CD14-positive monocyte (primary cell): ENCODE measurements around the gene INPP4B. TPM values are rescaled to one million over a fixed set of nuclear protein-coding genes. Genes with fewer than 3 reads are reported as not detected.

Experiments used
- DNase-seq, 3 donors: peaks; one replicate each; pipeline ENCODE4 v3.0.0-alpha.2; 2011 to 2022
- H2AFZ ChIP-seq: 2 replicates; pipeline ENCODE4 v1.6.0; 2012; ENCODE audit warnings: mild to moderate bottlenecking, low read depth, low read length, inconsistent platforms; ENCODE audit not compliant: insufficient read depth, poor library complexity, severe bottlenecking
- H3K27ac ChIP-seq, 2 donors: 1 replicate in 1 of 2; 2 replicates in 1 of 2; pipeline ENCODE4 v1.5.1; 2012 to 2013; ENCODE audit warnings: low read length in 2 of 2, control low read depth in 1 of 2, inconsistent platforms in 1 of 2, low read depth in 1 of 2, mild to moderate bottlenecking in 1 of 2
- H3K27me3 ChIP-seq, 2 donors: one replicate each; pipeline versions ENCODE4 v1.6.0 to v1.6.1; 2011 to 2013; ENCODE audit warnings: low read length in 2 of 2; ENCODE audit not compliant: control insufficient read depth in 2 of 2, insufficient read depth in 2 of 2
- H3K36me3 ChIP-seq, 2 donors: replicated peaks in 1 of 2; 1 replicate in 1 of 2; 2 replicates in 1 of 2; pipeline versions ENCODE4 v1.5.1 to v1.6.1; 2012 to 2013; ENCODE audit warnings: low read length in 2 of 2, control low read depth in 1 of 2, inconsistent platforms in 1 of 2, mild to moderate bottlenecking in 1 of 2; ENCODE audit not compliant: insufficient read depth in 2 of 2, control insufficient read depth in 1 of 2
- H3K4me1 ChIP-seq, 2 donors: 1 replicate in 1 of 2; 2 replicates in 1 of 2; pipeline versions ENCODE4 v1.5.1 to v1.6.1; 2012 to 2013; ENCODE audit warnings: low read length in 2 of 2, control low read depth in 1 of 2, inconsistent platforms in 1 of 2, mild to moderate bottlenecking in 1 of 2, moderate library complexity in 1 of 2; ENCODE audit not compliant: insufficient read depth in 2 of 2, control insufficient read depth in 1 of 2
- H3K4me2 ChIP-seq: replicated peaks from 2 replicates; pipeline ENCODE3; 2012; ENCODE audit warnings: low read length, moderate library complexity, mild to moderate bottlenecking; ENCODE audit not compliant: poor library complexity, severe bottlenecking; ENCODE audit errors: extremely low read depth
- H3K4me3 ChIP-seq, 3 experiments: fragments of 200-600 bp in 1 of 3; sonication (generic) in 1 of 3; replicated peaks in 1 of 3; 1 replicate in 2 of 3; 2 replicates in 1 of 3; pipeline ENCODE4 v1.5.1; 2011 to 2013; ENCODE audit warnings: low read length in 3 of 3, mild to moderate bottlenecking in 3 of 3, control low read depth in 2 of 3, low read depth in 2 of 3, inconsistent platforms in 1 of 3, moderate library complexity in 1 of 3
- H3K79me2 ChIP-seq: 2 replicates; pipeline ENCODE4 v1.6.0; 2012; ENCODE audit warnings: mild to moderate bottlenecking, control low read depth, inconsistent platforms, low read length, moderate library complexity; ENCODE audit not compliant: insufficient read depth
- H3K9ac ChIP-seq: 2 replicates; pipeline ENCODE4 v1.6.0; 2017; ENCODE audit warnings: low read length, mild to moderate bottlenecking; ENCODE audit not compliant: insufficient read depth, poor library complexity, severe bottlenecking
- H3K9me3 ChIP-seq, 2 donors: replicated peaks in 1 of 2; 1 replicate in 1 of 2; 2 replicates in 1 of 2; pipeline versions ENCODE4 v1.5.1 to v1.6.1; 2012 to 2013; ENCODE audit warnings: low read length in 2 of 2, control low read depth in 1 of 2; ENCODE audit not compliant: control insufficient read depth in 1 of 2, insufficient read depth in 1 of 2
- H4K20me1 ChIP-seq: 2 replicates; pipeline ENCODE4 v1.6.0; 2012; ENCODE audit warnings: mild to moderate bottlenecking, low read length, control low read depth, moderate library complexity; ENCODE audit not compliant: insufficient read depth
- H3K27ac Mint-ChIP-seq, 7 donors: one replicate each; pipeline ENCODE4 v1.8.0; 2020; ENCODE audit warnings: mild to moderate bottlenecking in 7 of 7, mixed read lengths in 7 of 7, moderate library complexity in 6 of 7, inconsistent platforms in 2 of 7
- H3K27me3 Mint-ChIP-seq, 3 donors: one replicate each; pipeline ENCODE4 v1.8.0; 2021 to 2022; ENCODE audit warnings: low read depth in 3 of 3, mild to moderate bottlenecking in 3 of 3, mixed read lengths in 3 of 3, moderate library complexity in 3 of 3, inconsistent platforms in 1 of 3
- H3K36me3 Mint-ChIP-seq, 2 donors: one replicate each; pipeline ENCODE4 v1.8.0; 2020; ENCODE audit warnings: mixed read lengths in 2 of 2, inconsistent platforms in 1 of 2, mild to moderate bottlenecking in 1 of 2
- H3K4me1 Mint-ChIP-seq: one replicate; pipeline ENCODE4 v1.8.0; 2020; ENCODE audit warnings: mild to moderate bottlenecking, mixed read lengths
- H3K4me3 Mint-ChIP-seq, 2 donors: one replicate each; pipeline ENCODE4 v1.8.0; 2020; ENCODE audit warnings: mild to moderate bottlenecking in 2 of 2, mixed read lengths in 2 of 2, moderate library complexity in 1 of 2
- H3K9me3 Mint-ChIP-seq, 7 donors: one replicate each; pipeline ENCODE4 v1.8.0; 2020 to 2022; ENCODE audit warnings: mixed read lengths in 7 of 7, mild to moderate bottlenecking in 6 of 7, moderate library complexity in 6 of 7, inconsistent platforms in 2 of 7
- CTCF ChIP-seq: fragments of 200-600 bp; IDR thresholded peaks from one replicate; pipeline ENCODE4 v1.8.0; 2022; ENCODE audit warnings: antibody characterized with exemption, mild to moderate bottlenecking
- WGBS: methylation state at CpG from one replicate; pipeline ENCODE4 v1.1.5; 2013; ENCODE audit warnings: missing lambda C conversion rate; ENCODE audit not compliant: insufficient coverage; 5-methylcytosine and 5-hydroxymethylcytosine counted together
- intact Hi-C, 2 donors: fragments of 100-400 bp; cut with micrococcal nuclease; formaldehyde crosslinking; loops; one replicate each; pipeline versions ENCODE4 v1.15.0 to v1.15.1; 2023
- polyA plus RNA-seq, 3 donors: library from polyadenylated mRNA; depleted of rRNA in 1 of 3; unstranded in 2 of 3; stranded (reverse) in 1 of 3; fragments of 300-500 nt in 2 of 3; fragments of >200 nt in 1 of 3; fragmentation: Illumina TruSeq in 2 of 3; gene quantifications; 1 replicate in 2 of 3; 2 replicates in 1 of 3; pipeline ENCODE4 v1.2.3, GENCODE V29; 2012 to 2021

The INPP4B gene
- polyA plus RNA-seq, 3 donors, result 0.13 to 0.38 (median 0.22) TPM

DNA sequence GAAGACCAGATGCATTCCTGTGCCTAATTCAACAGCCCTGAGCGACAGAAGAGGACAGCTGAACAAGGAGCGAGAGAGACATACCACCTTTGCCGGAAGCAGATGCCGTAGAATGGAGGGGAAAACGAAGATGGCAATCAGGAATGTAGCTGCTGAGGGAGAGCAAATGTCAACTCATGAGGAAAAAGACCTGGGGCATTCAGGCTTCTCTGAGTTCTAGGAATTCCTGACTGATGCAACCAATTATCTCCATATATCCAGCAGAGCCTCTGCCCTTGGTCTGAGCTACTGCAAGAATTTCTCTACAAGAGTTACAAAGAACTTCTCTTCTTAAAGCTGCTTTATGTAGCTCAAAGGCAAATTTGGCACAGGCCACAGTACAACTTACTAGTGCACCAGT, 40.5 kb upstream of the INPP4B start:
- H3K4me1 Mint-ChIP-seq, result no peaks in the 10 kb centered on the region
- Histone ChIP-seq H3K79me2 (no peaks in the 10 kb centered on the region), H3K4me1 (no peaks in the 10 kb centered on the region), H3K9ac (no peak overlapping the region), H2AFZ (no peak overlapping the region), H3K9me3 (no peaks in the 10 kb centered on the region), H3K4me2 (no peak overlapping the region), H3K36me3 (no peaks in the 10 kb centered on the region), H4K20me1 (no peaks in the 10 kb centered on the region), H3K27ac (no peak overlapping the region), H3K27me3 (no peaks in the 10 kb centered on the region), H3K4me3 (no peak overlapping the region)
- no peaks in the 10 kb centered on the region for H3K27me3 Mint-ChIP-seq
- no peak for DNase-seq
- WGBS, result 98% methylated on average over 5 of the region's 5 CpGs
- no peaks in the 10 kb centered on the region for H3K36me3 Mint-ChIP-seq
- no peak overlapping the region for H3K27ac Mint-ChIP-seq
- peaks cover 0 to 2% (median 0%) of the 10 kb centered on the region in 7 donors for H3K9me3 Mint-ChIP-seq
- intact Hi-C loops, result no loop called here
- no peak for TF ChIP-seq CTCF
- no peak overlapping the region for H3K4me3 Mint-ChIP-seq

DNA sequence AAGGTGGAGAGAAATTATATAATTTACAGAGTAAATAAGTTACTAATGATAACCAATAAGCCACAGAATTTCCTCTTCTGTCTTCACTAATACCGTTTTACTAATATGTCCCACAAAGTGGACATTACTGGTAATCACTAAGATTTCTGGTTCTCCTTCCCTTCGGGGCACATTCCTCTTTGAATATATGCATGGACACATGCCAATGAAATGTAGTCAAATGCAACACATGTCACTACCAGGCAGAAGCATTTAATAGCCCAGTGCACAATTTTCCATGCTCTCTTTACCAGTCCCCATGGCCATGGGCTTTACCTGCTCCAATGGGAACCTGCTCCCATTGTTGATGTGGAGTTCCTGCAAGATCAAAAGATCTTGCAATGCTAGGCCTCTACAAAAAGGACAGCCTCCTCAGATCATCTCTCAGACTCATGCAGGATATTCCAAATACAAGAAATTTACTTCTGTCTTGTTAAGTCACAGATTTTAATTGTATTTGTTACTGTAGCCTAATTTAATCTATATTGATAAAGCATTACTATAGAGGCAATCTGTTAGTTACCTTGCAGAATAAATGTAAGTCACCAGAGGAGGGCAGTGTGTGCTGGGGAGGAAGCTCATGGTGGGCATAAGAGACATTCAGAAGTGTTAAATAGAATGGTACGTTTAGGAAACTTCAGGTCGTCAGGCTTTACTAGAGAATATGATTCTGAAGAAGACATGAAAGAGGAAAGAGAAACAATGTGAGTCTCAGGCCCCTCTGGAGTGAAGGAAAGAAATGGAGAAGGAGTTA, 37.1 kb upstream of the INPP4B start:
- H3K4me1 Mint-ChIP-seq, result no peaks in the 10 kb centered on the region
- Histone ChIP-seq H4K20me1 (no peaks in the 10 kb centered on the region), H3K9ac (no peak overlapping the region), H3K79me2 (no peaks in the 10 kb centered on the region), H3K4me3 (no peak overlapping the region), H3K27ac (no peak overlapping the region), H2AFZ (no peak overlapping the region), H3K36me3 (no peaks in the 10 kb centered on the region), H3K4me1 (no peaks in the 10 kb centered on the region), H3K4me2 (no peak overlapping the region), H3K27me3 (no peaks in the 10 kb centered on the region), H3K9me3 (no peaks in the 10 kb centered on the region)
- no peaks in the 10 kb centered on the region for H3K36me3 Mint-ChIP-seq
- no peak overlapping the region for H3K27ac Mint-ChIP-seq
- 22% methylated on average over 2 of the region's 4 CpGs for WGBS
- no peak overlapping the region for H3K4me3 Mint-ChIP-seq
- intact Hi-C loops, result no loop called here
- peak; percentile 13 for TF ChIP-seq CTCF
- H3K27me3 Mint-ChIP-seq, result no peaks in the 10 kb centered on the region
- DNase-seq, result no peak
- peaks cover 0 to 2% (median 0%) of the 10 kb centered on the region in 7 donors for H3K9me3 Mint-ChIP-seq
